ENCODE measurements around the gene MICA. TPM values are rescaled to one million over a fixed set of nuclear protein-coding genes. Genes with fewer than 3 reads are reported as not detected.
A peak's percentile ranks its signal among the peaks of the same experiment; 100 is the strongest.
"Not testable (repeated sequence)": the region's sequence is repeated elsewhere in the genome, so short reads cannot be mapped to it uniquely, and the experiment has no call there.

The MICA gene
- total RNA-seq, 2 experiments from 2014 or later: 9.9 to 15.3 TPM

GRCh38 chr6:31396422-31397152 is 6.8 kb upstream of the MICA start:
- Histone ChIP-seq H3K9me2 (ENCODE audit: insufficient read depth, low read length) (no peaks in the 10 kb centered on the region), H4K20me1 (ENCODE audit: insufficient read depth, low read length) (no peaks in the 10 kb centered on the region), H3K4me1 (ENCODE audit: insufficient read depth, low read length, poor library complexity, severe bottlenecking) (peaks cover 5% of the 10 kb centered on the region), H3K4me2 (ENCODE audit: low read length) (no peak overlapping the region), H3K4me3 (ENCODE audit: low read depth, low read length, poor library complexity, severe bottlenecking) (no peak overlapping the region), H3K27ac (ENCODE audit: low read depth, low read length, poor library complexity, severe bottlenecking) (no peak overlapping the region), H3K9me3 (ENCODE audit: low read length) (no peaks in the 10 kb centered on the region), H2AFZ (ENCODE audit: low read length) (no peak overlapping the region), H3K36me3 (ENCODE audit: insufficient read depth, low read length) (peaks cover 6% of the 10 kb centered on the region; the same call in 1 of the 2 replicates), H3K79me2 (ENCODE audit: insufficient read depth, low read depth, low read length) (peaks cover 11% of the 10 kb centered on the region; the same call in 1 of the 2 replicates)
- peak; percentile 76 for DNase-seq (ENCODE audit: low spot score)
- TF ChIP-seq CTCF (conservative IDR thresholded peaks at IDR 0.05; ENCODE audit: low read length) (peak; percentile 79), EZH2phosphoT487 (IDR thresholded peaks at IDR 0.05; ENCODE audit: borderline replicate concordance, low read depth, low read length) (no peak)
- ChIA-PET CTCF (ENCODE audit: unreplicated experiment) (no interaction called here), POLR2A (interaction anchor here (1.2 kb wide), 1 partner anchor 30 kb away, joined by 3 read pairs; no protein-coding TSS in a partner anchor)
- no TSS peak for BruUV-seq (replicated peaks)
- intact Hi-C loops (cut with micrococcal nuclease; ENCODE audit: unreplicated experiment): no loop called here

- H3K9me3 ChIP-seq (ENCODE audit: low read length); H3K27ac ChIP-seq (ENCODE audit: low read depth, low read length, poor library complexity, severe bottlenecking); H3K36me3 ChIP-seq (ENCODE audit: insufficient read depth, low read length); BruUV-seq (replicated peaks); H4K20me1 ChIP-seq (ENCODE audit: insufficient read depth, low read length); intact Hi-C loops (cut with micrococcal nuclease; ENCODE audit: unreplicated experiment); H2AFZ ChIP-seq (ENCODE audit: low read length); H3K4me3 ChIP-seq (ENCODE audit: low read depth, low read length, poor library complexity, severe bottlenecking); DNase-seq (ENCODE audit: low spot score); CTCF ChIA-PET (ENCODE audit: unreplicated experiment); H3K9me2 ChIP-seq (ENCODE audit: insufficient read depth, low read length); H3K4me2 ChIP-seq (ENCODE audit: low read length): not testable (repeated sequence)
- peaks cover 10% of the 10 kb centered on the region for H3K4me1 ChIP-seq (ENCODE audit: insufficient read depth, low read length, poor library complexity, severe bottlenecking)
- peaks cover 17% of the 10 kb centered on the region; the same call in 1 of the 2 replicates for H3K79me2 ChIP-seq (ENCODE audit: insufficient read depth, low read depth, low read length)
- POLR2A ChIA-PET: interaction anchor here (1.2 kb wide), 1 partner anchor 30 kb away, joined by 3 read pairs; no protein-coding TSS in a partner anchor
These were observed 6.3 kb upstream of the MICA start for GRCh38 chr6:31397153-31397499.

- no TSS peak for BruUV-seq (replicated peaks)
- H2AFZ ChIP-seq (ENCODE audit: low read length): no peak overlapping the region
- TF ChIP-seq CTCF (conservative IDR thresholded peaks at IDR 0.05; ENCODE audit: low read length) (no peak), EZH2phosphoT487 (IDR thresholded peaks at IDR 0.05; ENCODE audit: borderline replicate concordance, low read depth, low read length) (no peak)
- H4K20me1 ChIP-seq (ENCODE audit: insufficient read depth, low read length): 0 out of 2 replicates have a peak, but pooled peaks cover 9% of the 10 kb centered on the region
- H3K27ac ChIP-seq (ENCODE audit: low read depth, low read length, poor library complexity, severe bottlenecking): no peak overlapping the region
- peaks cover 6% of the 10 kb centered on the region; the same call in 1 of the 2 replicates for H3K36me3 ChIP-seq (ENCODE audit: insufficient read depth, low read length)
- no peaks in the 10 kb centered on the region for H3K9me3 ChIP-seq (ENCODE audit: low read length)
- no peak for DNase-seq (ENCODE audit: low spot score)
- H3K4me1 ChIP-seq (ENCODE audit: insufficient read depth, low read length, poor library complexity, severe bottlenecking): peaks cover 18% of the 10 kb centered on the region
- no peak overlapping the region for H3K4me3 ChIP-seq (ENCODE audit: low read depth, low read length, poor library complexity, severe bottlenecking)
- ChIA-PET CTCF (ENCODE audit: unreplicated experiment) (no interaction called here), POLR2A (interaction anchor here (1.2 kb wide), 1 partner anchor 29 kb away, joined by 3 read pairs; no protein-coding TSS in a partner anchor)
- intact Hi-C loops (cut with micrococcal nuclease; ENCODE audit: unreplicated experiment): no loop called here
- H3K9me2 ChIP-seq (ENCODE audit: insufficient read depth, low read length): no peaks in the 10 kb centered on the region
- H3K79me2 ChIP-seq (ENCODE audit: insufficient read depth, low read depth, low read length): peaks cover 26% of the 10 kb centered on the region; the same call in 1 of the 2 replicates
- H3K4me2 ChIP-seq (ENCODE audit: low read length): no peak overlapping the region
These were observed 5.4 kb upstream of the MICA start for GRCh38 chr6:31397901-31398525.
